GM23248 (cell line): Measurements from ENCODE around the gene CDR2.

Experiments
- EZH2 ChIP-seq: fragments of 200-600 bp; sonication (generic); IDR thresholded peaks from 2 replicates; pipeline ENCODE4 v1.6.1; 2018; ENCODE audit warnings: antibody characterized with exemption, mild to moderate bottlenecking; ENCODE audit not compliant: insufficient read depth, poor library complexity, severe bottlenecking
- EZH2phosphoT487 ChIP-seq: fragments of 200-600 bp; sonication (generic); IDR thresholded peaks from 2 replicates; pipeline ENCODE4 v1.6.1; 2018; ENCODE audit warnings: antibody characterized with exemption, moderate library complexity, mild to moderate bottlenecking, low read depth; ENCODE audit not compliant: insufficient read depth

DNA sequence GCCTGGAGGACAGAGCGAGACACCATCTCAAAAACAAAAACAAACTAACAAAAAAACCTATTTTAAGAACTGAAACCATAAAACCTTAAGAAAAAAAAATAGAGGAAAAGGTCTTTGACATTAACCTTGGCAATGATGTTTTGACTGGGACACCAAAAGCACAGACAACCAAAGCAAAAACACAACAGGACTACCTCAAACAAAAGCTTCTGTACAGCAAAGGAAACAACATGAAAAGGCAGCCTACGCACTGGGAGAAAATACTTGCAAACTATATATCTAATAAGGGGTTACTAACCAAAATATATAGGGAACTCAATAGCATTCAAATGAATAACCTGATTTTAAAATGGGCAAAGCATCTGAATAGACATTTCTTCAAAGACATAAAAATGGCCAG is 32.3 kb downstream of the CDR2 start:
- TF ChIP-seq EZH2 (no peak), EZH2phosphoT487 (no peak)
